ENCODE data around the gene UBE2E2.

DNA sequence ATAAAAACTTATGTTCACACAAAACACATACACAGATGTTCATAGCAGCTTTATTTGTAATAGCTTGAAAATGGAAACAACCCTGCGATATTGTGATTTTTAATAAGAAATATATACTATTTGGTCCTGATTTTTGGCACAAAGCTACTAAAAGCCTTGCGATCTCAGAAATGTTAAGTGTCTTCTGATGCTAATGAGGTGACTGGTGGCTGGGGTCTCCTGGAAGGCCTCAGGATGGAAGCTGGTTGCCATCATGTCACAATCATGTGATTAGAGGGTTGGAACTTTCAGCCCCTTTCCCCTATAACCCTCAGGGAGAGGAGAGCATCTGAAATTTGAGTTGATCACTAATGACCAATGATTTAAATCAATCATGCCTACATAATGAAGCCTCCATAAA, 324.2 kb downstream of the UBE2E2 start:
- TF ChIP-seq, protein P1, sequence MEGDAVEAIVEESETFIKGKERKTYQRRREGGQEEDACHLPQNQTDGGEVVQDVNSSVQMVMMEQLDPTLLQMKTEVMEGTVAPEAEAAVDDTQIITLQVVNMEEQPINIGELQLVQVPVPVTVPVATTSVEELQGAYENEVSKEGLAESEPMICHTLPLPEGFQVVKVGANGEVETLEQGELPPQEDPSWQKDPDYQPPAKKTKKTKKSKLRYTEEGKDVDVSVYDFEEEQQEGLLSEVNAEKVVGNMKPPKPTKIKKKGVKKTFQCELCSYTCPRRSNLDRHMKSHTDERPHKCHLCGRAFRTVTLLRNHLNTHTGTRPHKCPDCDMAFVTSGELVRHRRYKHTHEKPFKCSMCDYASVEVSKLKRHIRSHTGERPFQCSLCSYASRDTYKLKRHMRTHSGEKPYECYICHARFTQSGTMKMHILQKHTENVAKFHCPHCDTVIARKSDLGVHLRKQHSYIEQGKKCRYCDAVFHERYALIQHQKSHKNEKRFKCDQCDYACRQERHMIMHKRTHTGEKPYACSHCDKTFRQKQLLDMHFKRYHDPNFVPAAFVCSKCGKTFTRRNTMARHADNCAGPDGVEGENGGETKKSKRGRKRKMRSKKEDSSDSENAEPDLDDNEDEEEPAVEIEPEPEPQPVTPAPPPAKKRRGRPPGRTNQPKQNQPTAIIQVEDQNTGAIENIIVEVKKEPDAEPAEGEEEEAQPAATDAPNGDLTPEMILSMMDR (IDR thresholded peaks at IDR 0.05) = no peak
- no peak for TF ChIP-seq EP300 (IDR thresholded peaks at IDR 0.05)
- no peak for TF ChIP-seq POLR2A (IDR thresholded peaks at IDR 0.05)

Data from ovary (tissue), 3 donors.